Esophagus squamous epithelium (tissue), 5 donors: ENCODE data around the gene SZT2. TPM values are rescaled to one million over a fixed set of nuclear protein-coding genes. Genes with fewer than 3 reads are reported as not detected.

Experiments
- DNase-seq: peaks from one replicate; lab custom pipeline; 2025; lab: John Stamatoyannopoulos, UW
- H3K27ac ChIP-seq, 4 donors: fragments of 200-600 bp; sonication (generic); one replicate each; pipeline ENCODE4 v1.5.1; 2016 to 2019; ENCODE audit warnings: mild to moderate bottlenecking in 1 of 4
- H3K27me3 ChIP-seq, 4 donors: fragments of 200-600 bp; sonication (generic); 1 replicate in 3 of 4; 2 replicates in 1 of 4; pipeline versions ENCODE4 v1.5.1 to v1.6.0; 2017 to 2021; ENCODE audit warnings: antibody characterized with exemption in 1 of 4
- H3K36me3 ChIP-seq, 3 donors: fragments of 200-600 bp; sonication (generic); one replicate each; pipeline ENCODE4 v1.5.1; 2016 to 2019
- H3K4me1 ChIP-seq, 3 donors: fragments of 200-600 bp; sonication (generic); one replicate each; pipeline ENCODE4 v1.5.1; 2017 to 2019
- H3K4me3 ChIP-seq, 4 donors: fragments of 200-600 bp; sonication (generic); 1 replicate in 3 of 4; 2 replicates in 1 of 4; pipeline ENCODE4 v1.5.1; 2016 to 2019; ENCODE audit warnings: mild to moderate bottlenecking in 2 of 4, moderate library complexity in 1 of 4
- H3K9me3 ChIP-seq, 3 donors: fragments of 200-600 bp; sonication (generic); one replicate each; pipeline ENCODE4 v1.5.1; 2016 to 2019
- POLR2A ChIP-seq, 4 donors: fragments of 450-650 bp; IDR thresholded peaks; one replicate each; pipeline ENCODE4 v1.6.1; 2017; ENCODE audit warnings: antibody characterized with exemption in 4 of 4, mild to moderate bottlenecking in 4 of 4, moderate library complexity in 3 of 4
- WGBS, 2 donors: methylation state at CpG; one replicate each; pipeline ENCODE4 v1.1.5; 2018; 5-methylcytosine and 5-hydroxymethylcytosine counted together
- intact Hi-C: fragments of 100-400 bp; cut with DNase I; formaldehyde crosslinking; loops from one replicate; pipeline ENCODE4 v1.15.0; 2022
- total RNA-seq, 4 donors: library from RNA; depleted of rRNA; stranded (reverse); fragments of >200 nt; gene quantifications; one replicate each; pipeline ENCODE4 v1.1.0, GENCODE V29; 2016
- TF ChIP-seq, protein P1 (sequence below), 6 experiments: fragments of 450-650 bp in 4 of 6; fragments of 200-600 bp in 2 of 6; sonication (generic) in 2 of 6; IDR thresholded peaks; one replicate each; pipeline ENCODE4 v1.5.1; 2016 to 2019; ENCODE audit warnings: antibody characterized with exemption in 6 of 6, mild to moderate bottlenecking in 4 of 6, moderate library complexity in 4 of 6
- donor health status: DM: yes; HTN: yes; CAD: no.

SZT2 gene
- total RNA-seq, 4 donors from 2014 or later, result 12.4 to 40.0 (median 27.7) TPM

- WGBS, 2 donors, result 100% methylated on average over 2 of the region's 2 CpGs; no CpG with 5 or more reads in 1 of the 2 donors
- H3K9me3 ChIP-seq, result no peaks in the 10 kb centered on the region
- H3K27ac ChIP-seq, result no peak overlapping the region
- H3K4me3 ChIP-seq, result no peak overlapping the region
- H3K27me3 ChIP-seq, result no peaks in the 10 kb centered on the region
- H3K4me1 ChIP-seq, result peaks cover 15 to 29% (median 18%) of the 10 kb centered on the region in 3 donors
- no peak for TF ChIP-seq POLR2A (IDR thresholded peaks at IDR 0.05)
- TF ChIP-seq, protein P1, sequence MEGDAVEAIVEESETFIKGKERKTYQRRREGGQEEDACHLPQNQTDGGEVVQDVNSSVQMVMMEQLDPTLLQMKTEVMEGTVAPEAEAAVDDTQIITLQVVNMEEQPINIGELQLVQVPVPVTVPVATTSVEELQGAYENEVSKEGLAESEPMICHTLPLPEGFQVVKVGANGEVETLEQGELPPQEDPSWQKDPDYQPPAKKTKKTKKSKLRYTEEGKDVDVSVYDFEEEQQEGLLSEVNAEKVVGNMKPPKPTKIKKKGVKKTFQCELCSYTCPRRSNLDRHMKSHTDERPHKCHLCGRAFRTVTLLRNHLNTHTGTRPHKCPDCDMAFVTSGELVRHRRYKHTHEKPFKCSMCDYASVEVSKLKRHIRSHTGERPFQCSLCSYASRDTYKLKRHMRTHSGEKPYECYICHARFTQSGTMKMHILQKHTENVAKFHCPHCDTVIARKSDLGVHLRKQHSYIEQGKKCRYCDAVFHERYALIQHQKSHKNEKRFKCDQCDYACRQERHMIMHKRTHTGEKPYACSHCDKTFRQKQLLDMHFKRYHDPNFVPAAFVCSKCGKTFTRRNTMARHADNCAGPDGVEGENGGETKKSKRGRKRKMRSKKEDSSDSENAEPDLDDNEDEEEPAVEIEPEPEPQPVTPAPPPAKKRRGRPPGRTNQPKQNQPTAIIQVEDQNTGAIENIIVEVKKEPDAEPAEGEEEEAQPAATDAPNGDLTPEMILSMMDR (IDR thresholded peaks at IDR 0.05), result no peak
- intact Hi-C loops, result no loop called here
- no peak for DNase-seq
- no peaks in the 10 kb centered on the region for H3K36me3 ChIP-seq
These were observed 34.8 kb upstream of the SZT2 start for GRCh38 chr1:43354936-43355335.

DNA sequence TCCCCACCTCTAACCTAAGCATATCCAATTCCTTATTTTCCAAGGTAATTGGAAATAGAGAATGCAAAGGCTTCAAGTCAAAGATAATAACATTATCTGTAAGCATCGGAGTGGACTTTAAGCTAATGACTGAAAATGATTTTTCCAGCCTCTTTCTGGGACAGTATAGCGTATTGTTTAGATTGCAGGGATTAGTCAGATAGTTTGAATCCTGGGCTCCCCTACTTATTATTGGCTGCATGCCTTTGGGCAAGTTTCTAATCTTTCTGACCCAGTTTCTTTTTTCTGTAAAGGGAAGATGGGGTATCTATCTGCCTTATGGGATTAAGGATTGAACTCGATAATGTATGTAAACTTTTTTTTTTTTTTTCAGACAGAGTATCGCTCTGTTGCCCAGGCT, 32.4 kb upstream of the SZT2 start:
- WGBS, 2 donors, result 84 to 89% methylated on average over 4 of the region's 4 CpGs
- Histone ChIP-seq H3K9me3 (no peaks in the 10 kb centered on the region), H3K36me3 (peaks cover 0 to 20% (median 5%) of the 10 kb centered on the region in 3 donors), H3K4me1 (peaks cover 15 to 35% (median 18%) of the 10 kb centered on the region in 3 donors), H3K27ac (peak overlapping the region in 2 of 4 donors; percentile 97 to 98), H3K4me3 (no peak overlapping the region), H3K27me3 (no peaks in the 10 kb centered on the region)
- DNase-seq, result no peak
- TF ChIP-seq POLR2A (IDR thresholded peaks at IDR 0.05), result no peak
- TF ChIP-seq, protein P1 (IDR thresholded peaks at IDR 0.05), result no peak
- intact Hi-C loops, result no loop called here

DNA sequence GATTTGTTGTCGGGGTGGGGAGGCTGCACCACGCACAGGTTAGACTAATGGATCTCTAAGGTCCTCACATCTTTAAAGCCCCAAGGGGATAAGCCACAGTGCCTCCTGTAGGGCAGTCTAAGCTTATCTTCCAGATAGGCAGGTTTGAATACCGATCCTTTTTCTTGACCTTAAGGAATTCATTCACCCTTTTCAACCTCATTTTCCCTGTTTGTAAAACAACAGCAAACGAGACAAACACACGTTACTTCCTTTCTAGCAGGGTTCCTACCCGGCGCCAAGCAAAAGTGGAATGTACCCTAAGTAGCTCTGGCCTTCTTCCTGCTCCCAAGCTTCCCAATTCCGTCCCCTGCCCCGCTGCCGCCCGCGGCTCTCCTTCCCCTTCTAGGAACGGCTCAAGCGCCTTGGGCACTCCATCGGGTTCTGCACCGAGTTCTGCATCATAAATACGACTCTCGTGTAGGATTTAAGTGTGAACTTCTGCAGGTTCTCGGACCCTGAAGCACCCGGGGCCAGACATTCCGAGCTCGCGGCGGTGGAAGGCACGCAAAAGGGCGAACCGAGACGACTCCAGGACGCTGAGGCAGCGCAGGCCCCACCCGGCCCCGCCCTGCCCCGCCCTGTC, 31.5 kb upstream of the SZT2 start:
- Histone ChIP-seq H3K36me3 (peaks cover 8 to 30% (median 12%) of the 10 kb centered on the region in 3 donors), H3K4me3 (peak overlapping the region; percentile 49 to 83 (median 68)), H3K9me3 (no peaks in the 10 kb centered on the region), H3K4me1 (peaks cover 15 to 35% (median 18%) of the 10 kb centered on the region in 3 donors), H3K27me3 (no peaks in the 10 kb centered on the region), H3K27ac (peak overlapping the region; percentile 95 to 98 (median 96))
- no peak for DNase-seq
- 2% methylated on average over 17 to 18 of the region's 33 CpGs for WGBS, 2 donors
- peak in 1 of 4 donors; percentile 51 for TF ChIP-seq POLR2A (IDR thresholded peaks at IDR 0.05)
- TF ChIP-seq, protein P1 (IDR thresholded peaks at IDR 0.05), result peak in 5 of 6 experiments; percentile 4 to 56 (median 20)
- intact Hi-C loops, result no loop called here

DNA sequence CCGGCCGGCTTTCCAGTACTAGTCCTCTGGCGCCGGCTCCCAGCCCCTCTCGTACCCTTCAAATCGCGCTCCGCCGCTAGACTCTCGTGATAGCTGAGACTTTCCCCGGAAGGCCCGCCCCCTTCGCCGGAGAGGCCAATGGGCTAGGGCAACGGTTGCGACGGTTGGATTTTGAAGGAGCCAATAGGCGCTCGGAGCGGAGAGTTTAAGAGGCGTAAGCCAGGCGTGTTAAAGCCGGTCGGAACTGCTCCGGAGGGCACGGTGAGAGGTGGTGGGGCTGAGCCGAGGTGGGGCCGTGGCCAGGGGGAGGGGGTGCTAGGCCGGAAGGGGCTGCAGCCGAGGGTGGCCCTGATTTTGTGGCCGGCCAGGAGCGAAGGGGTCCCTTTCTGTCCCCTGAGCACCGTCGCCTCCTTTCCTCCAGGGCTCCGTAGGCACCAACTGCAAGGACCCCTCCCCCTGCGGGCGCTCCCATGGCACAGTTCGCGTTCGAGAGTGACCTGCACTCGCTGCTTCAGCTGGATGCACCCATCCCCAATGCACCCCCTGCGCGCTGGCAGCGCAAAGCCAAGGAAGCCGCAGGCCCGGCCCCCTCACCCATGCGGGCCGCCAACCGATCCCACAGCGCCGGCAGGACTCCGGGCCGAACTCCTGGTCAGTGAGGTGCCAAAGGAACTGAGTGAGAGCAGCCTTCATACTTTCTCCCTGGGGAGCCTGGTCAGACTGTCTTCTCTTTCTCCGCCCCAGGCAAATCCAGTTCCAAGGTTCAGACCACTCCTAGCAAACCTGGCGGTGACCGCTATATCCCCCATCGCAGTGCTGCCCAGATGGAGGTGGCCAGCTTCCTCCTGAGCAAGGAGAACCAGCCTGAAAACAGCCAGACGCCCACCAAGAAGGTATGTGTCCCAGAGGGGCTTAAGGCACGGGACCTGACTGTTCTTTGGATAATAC, 30.7 kb upstream of the SZT2 start, which contains the start of gene CDC20:
Gene CDC20 (plus strand): TSS at position 236 of the 948 bp plus-strand sequence. CDS start 235 bp downstream, at position 471.
- Histone ChIP-seq H3K9me3 (no peaks in the 10 kb centered on the region), H3K36me3 (peaks cover 16 to 38% (median 20%) of the 10 kb centered on the region in 3 donors), H3K4me3 (peak within 1 kb of the TSS; percentile 49 to 83 (median 68)), H3K27me3 (no peaks in the 10 kb centered on the region), H3K4me1 (peaks cover 15 to 43% (median 18%) of the 10 kb centered on the region in 3 donors), H3K27ac (peak within 1 kb of the TSS; percentile 95 to 98 (median 96))
- intact Hi-C loops, result no loop called here
- DNase-seq, result peak; percentile 94
- WGBS, 2 donors, result 0 to 13% methylated on average over 7 to 9 of the region's 59 CpGs
- TF ChIP-seq, protein P1 (IDR thresholded peaks at IDR 0.05), result no peak
- TF ChIP-seq POLR2A (IDR thresholded peaks at IDR 0.05), result peak in 2 of 4 donors; percentile 10 to 25
